DOHH2 (cell line): Measurements from ENCODE around the gene RSPO4.

Source experiments
- EZH2phosphoT487 ChIP-seq: fragments of 200-600 bp; sonication (generic); IDR thresholded peaks from 2 replicates; pipeline ENCODE4 v1.6.1; 2017; ENCODE audit warnings: borderline replicate concordance, mild to moderate bottlenecking, antibody characterized with exemption, low read length, moderate library complexity, mixed read lengths
- TF ChIP-seq, protein P1 (sequence below): fragments of 200-600 bp; sonication (generic); IDR thresholded peaks from one replicate; pipeline ENCODE4 v1.5.1; 2014; ENCODE audit warnings: antibody characterized with exemption, mild to moderate bottlenecking, low read depth, low read length; ENCODE audit not compliant: poor library complexity, severe bottlenecking

GRCh38 chr20:913306-913849 is 88.7 kb downstream of the RSPO4 start:
- TF ChIP-seq, protein P1, sequence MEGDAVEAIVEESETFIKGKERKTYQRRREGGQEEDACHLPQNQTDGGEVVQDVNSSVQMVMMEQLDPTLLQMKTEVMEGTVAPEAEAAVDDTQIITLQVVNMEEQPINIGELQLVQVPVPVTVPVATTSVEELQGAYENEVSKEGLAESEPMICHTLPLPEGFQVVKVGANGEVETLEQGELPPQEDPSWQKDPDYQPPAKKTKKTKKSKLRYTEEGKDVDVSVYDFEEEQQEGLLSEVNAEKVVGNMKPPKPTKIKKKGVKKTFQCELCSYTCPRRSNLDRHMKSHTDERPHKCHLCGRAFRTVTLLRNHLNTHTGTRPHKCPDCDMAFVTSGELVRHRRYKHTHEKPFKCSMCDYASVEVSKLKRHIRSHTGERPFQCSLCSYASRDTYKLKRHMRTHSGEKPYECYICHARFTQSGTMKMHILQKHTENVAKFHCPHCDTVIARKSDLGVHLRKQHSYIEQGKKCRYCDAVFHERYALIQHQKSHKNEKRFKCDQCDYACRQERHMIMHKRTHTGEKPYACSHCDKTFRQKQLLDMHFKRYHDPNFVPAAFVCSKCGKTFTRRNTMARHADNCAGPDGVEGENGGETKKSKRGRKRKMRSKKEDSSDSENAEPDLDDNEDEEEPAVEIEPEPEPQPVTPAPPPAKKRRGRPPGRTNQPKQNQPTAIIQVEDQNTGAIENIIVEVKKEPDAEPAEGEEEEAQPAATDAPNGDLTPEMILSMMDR = no peak
- TF ChIP-seq EZH2phosphoT487 = no peak
